H54 (cell line): ENCODE results near the gene KIF1B.
A peak's percentile ranks its signal among the peaks of the same experiment; 100 is the strongest.

Experiments
- DNase-seq: peaks from one replicate; pipeline ENCODE4 v3.0.0; 2011; ENCODE audit warnings: low spot score, mixed read lengths; ENCODE audit not compliant: insufficient read length
- FAIRE-seq: peaks from 3 replicates; lab custom pipeline; 2011; peaks lifted over from hg19 to GRCh38; lab: Jason Lieb, UNC
- POLR2A ChIP-seq: IDR thresholded peaks from 2 replicates; pipeline ENCODE4 v1.6.1; 2011; ENCODE audit warnings: low read depth, mild to moderate bottlenecking, low read length

The KIF1B gene

GRCh38 chr1:10430216-10431069, 220.1 kb downstream of the KIF1B start, which contains the start of gene CENPS:
CENPS (plus strand) TSS chr1:10430433; CDS start chr1:10430518, 85 bp downstream.
- DNase-seq = peak; percentile 86
- FAIRE-seq = no peak
- TF ChIP-seq POLR2A = peak; percentile 45
